ENCODE data around the gene NDRG2. TPM values are rescaled to one million over a fixed set of nuclear protein-coding genes. Genes with fewer than 3 reads are reported as not detected.

NDRG2 gene
- polyA plus RNA-seq, 1 experiment, result 1.0 TPM

GRCh38 chr14:21056520-21057163 is 31.8 kb upstream of the NDRG2 start:
- TF ChIP-seq CTCF (IDR thresholded peaks at IDR 0.05; ENCODE audit: low read depth, low read length), result no peak
- CTCF ChIA-PET, result interaction anchor here (1.0 to 2.4 kb wide), 5 partner anchors 16 to 79 kb away, joined by 3 to 7 read pairs (median 3); no protein-coding TSS in a partner anchor
- Histone ChIP-seq H3K27ac (ENCODE audit: low read depth, low read length) (no peak overlapping the region), H3K27me3 (ENCODE audit: control insufficient read depth, insufficient read depth, low read length) (peaks cover 3% of the 10 kb centered on the region), H3K4me3 (ENCODE audit: low read depth, low read length) (no peak overlapping the region), H3K9me3 (ENCODE audit: control insufficient read depth, insufficient read depth, low read length) (no peaks in the 10 kb centered on the region)
- POLR2A ChIA-PET, result no interaction called here
- DNase-seq (ENCODE audit: low read depth, low spot score), result no peak

GRCh38 chr14:21055432-21056117 is 30.7 kb upstream of the NDRG2 start:
- CTCF ChIA-PET, result interaction anchor here (1.1 to 2.4 kb wide), 2 partner anchors 10 to 41 kb away, joined by 3 to 7 read pairs; no protein-coding TSS in a partner anchor

GRCh38 chr14:21054768-21055145 is 29.9 kb upstream of the NDRG2 start:
- Histone ChIP-seq H3K27me3 (ENCODE audit: control insufficient read depth, insufficient read depth, low read length) (peaks cover 3% of the 10 kb centered on the region), H3K4me3 (ENCODE audit: low read depth, low read length) (no peak overlapping the region), H3K27ac (ENCODE audit: low read depth, low read length) (no peak overlapping the region), H3K9me3 (ENCODE audit: control insufficient read depth, insufficient read depth, low read length) (no peaks in the 10 kb centered on the region)
- no peak for DNase-seq (ENCODE audit: low read depth, low spot score)
- ChIA-PET CTCF (interaction anchor here (2.4 kb wide), 1 partner anchor 40 kb away, joined by 7 read pairs; no protein-coding TSS in a partner anchor), POLR2A (no interaction called here)
- TF ChIP-seq CTCF (IDR thresholded peaks at IDR 0.05; ENCODE audit: low read depth, low read length), result no peak

More at GRCh38 chr14:21055432-21056117, 30.7 kb upstream of the NDRG2 start:
- Histone ChIP-seq H3K9me3 (ENCODE audit: control insufficient read depth, insufficient read depth, low read length) (no peaks in the 10 kb centered on the region), H3K27ac (ENCODE audit: low read depth, low read length) (no peak overlapping the region), H3K27me3 (ENCODE audit: control insufficient read depth, insufficient read depth, low read length) (peaks cover 3% of the 10 kb centered on the region), H3K4me3 (ENCODE audit: low read depth, low read length) (no peak overlapping the region)
- TF ChIP-seq CTCF (IDR thresholded peaks at IDR 0.05; ENCODE audit: low read depth, low read length), result no peak
- no peak for DNase-seq (ENCODE audit: low read depth, low spot score)
- POLR2A ChIA-PET, result no interaction called here

- Histone ChIP-seq H3K27ac (ENCODE audit: low read depth, low read length) (no peak overlapping the region), H3K27me3 (ENCODE audit: control insufficient read depth, insufficient read depth, low read length) (peaks cover 3% of the 10 kb centered on the region), H3K4me3 (ENCODE audit: low read depth, low read length) (no peak overlapping the region), H3K9me3 (ENCODE audit: control insufficient read depth, insufficient read depth, low read length) (no peaks in the 10 kb centered on the region)
- ChIA-PET POLR2A (no interaction called here), CTCF (interaction anchor here (0.6 kb wide), 1 partner anchor 8 kb away, joined by 3 read pairs; no protein-coding TSS in a partner anchor)
- DNase-seq (ENCODE audit: low read depth, low spot score), result no peak
- no peak for TF ChIP-seq CTCF (IDR thresholded peaks at IDR 0.05; ENCODE audit: low read depth, low read length)
Observed at GRCh38 chr14:21054123-21054767, 29.4 kb upstream of the NDRG2 start.
